Parathyroid adenoma (tissue), 2 donors: ENCODE data around the gene SLIRP.

Experiments used
- H2AFZ ChIP-seq: fragments of 300-600 bp; sonication (generic); one replicate; pipeline ENCODE4 v1.7.0; 2017; ENCODE audit warnings: antibody characterized with exemption, mild to moderate bottlenecking
- H3K27ac ChIP-seq: fragments of 300-600 bp; sonication (generic); one replicate; pipeline ENCODE4 v1.7.0; 2017
- H3K27me3 ChIP-seq: fragments of 300-600 bp; sonication (generic); one replicate; pipeline ENCODE4 v1.7.0; 2017; ENCODE audit warnings: low read length; ENCODE audit not compliant: control insufficient read depth, insufficient read depth
- H3K36me3 ChIP-seq: fragments of 300-600 bp; sonication (generic); one replicate; pipeline ENCODE4 v1.7.0; 2017; ENCODE audit warnings: low read length; ENCODE audit not compliant: control insufficient read depth, insufficient read depth
- H3K4me1 ChIP-seq: fragments of 300-600 bp; sonication (generic); one replicate; pipeline ENCODE4 v1.7.0; 2017; ENCODE audit warnings: control low read depth
- H3K4me2 ChIP-seq: fragments of 300-600 bp; sonication (generic); one replicate; pipeline ENCODE4 v1.7.0; 2017; ENCODE audit warnings: low read length
- H3K4me3 ChIP-seq: fragments of 300-600 bp; sonication (generic); one replicate; pipeline ENCODE4 v1.7.0; 2017; ENCODE audit warnings: low read depth, low read length
- H3K79me2 ChIP-seq: fragments of 300-600 bp; sonication (generic); one replicate; pipeline ENCODE4 v1.7.0; 2017; ENCODE audit warnings: control low read depth
- H3K9ac ChIP-seq: fragments of 300-600 bp; sonication (generic); one replicate; pipeline ENCODE4 v1.7.0; 2017; ENCODE audit warnings: mild to moderate bottlenecking
- H3K9me3 ChIP-seq: fragments of 300-600 bp; sonication (generic); one replicate; pipeline ENCODE4 v1.7.0; 2017; ENCODE audit warnings: low read length; ENCODE audit not compliant: control insufficient read depth
- TF ChIP-seq, protein P1 (sequence below): fragments of 300-600 bp; sonication (generic); IDR thresholded peaks from one replicate; pipeline ENCODE4 v1.7.0; 2017; ENCODE audit warnings: antibody characterized with exemption, mild to moderate bottlenecking
- donor health status: primary hyperparathyroidism.

The SLIRP gene

DNA sequence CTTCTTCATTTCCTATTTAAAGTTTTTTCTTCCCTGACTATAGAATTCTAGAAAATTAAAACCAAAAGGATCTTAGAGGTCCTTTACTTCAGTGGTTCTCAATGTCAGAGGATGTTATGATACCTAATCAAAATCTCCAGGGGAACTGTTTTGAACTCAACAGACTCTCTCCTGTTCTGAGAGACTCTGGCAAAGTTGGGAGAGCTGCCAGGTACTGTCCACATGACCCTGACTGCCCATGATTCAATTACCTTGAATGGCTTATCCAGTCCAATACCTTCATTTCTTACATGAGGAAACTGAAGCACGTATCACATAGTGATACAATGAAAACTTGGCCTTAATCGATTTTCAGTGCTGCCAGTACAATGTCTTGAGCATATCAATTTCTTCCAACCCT lies 16.6 kb upstream of the SLIRP start:
- Histone ChIP-seq H3K4me3 (no peak overlapping the region), H3K27me3 (no peaks in the 10 kb centered on the region), H3K9ac (no peak overlapping the region), H2AFZ (no peak overlapping the region), H3K4me2 (no peak overlapping the region), H3K79me2 (peaks cover 8% of the 10 kb centered on the region), H3K9me3 (no peaks in the 10 kb centered on the region), H3K4me1 (no peaks in the 10 kb centered on the region), H3K36me3 (no peaks in the 10 kb centered on the region), H3K27ac (no peak overlapping the region)
- TF ChIP-seq, protein P1, sequence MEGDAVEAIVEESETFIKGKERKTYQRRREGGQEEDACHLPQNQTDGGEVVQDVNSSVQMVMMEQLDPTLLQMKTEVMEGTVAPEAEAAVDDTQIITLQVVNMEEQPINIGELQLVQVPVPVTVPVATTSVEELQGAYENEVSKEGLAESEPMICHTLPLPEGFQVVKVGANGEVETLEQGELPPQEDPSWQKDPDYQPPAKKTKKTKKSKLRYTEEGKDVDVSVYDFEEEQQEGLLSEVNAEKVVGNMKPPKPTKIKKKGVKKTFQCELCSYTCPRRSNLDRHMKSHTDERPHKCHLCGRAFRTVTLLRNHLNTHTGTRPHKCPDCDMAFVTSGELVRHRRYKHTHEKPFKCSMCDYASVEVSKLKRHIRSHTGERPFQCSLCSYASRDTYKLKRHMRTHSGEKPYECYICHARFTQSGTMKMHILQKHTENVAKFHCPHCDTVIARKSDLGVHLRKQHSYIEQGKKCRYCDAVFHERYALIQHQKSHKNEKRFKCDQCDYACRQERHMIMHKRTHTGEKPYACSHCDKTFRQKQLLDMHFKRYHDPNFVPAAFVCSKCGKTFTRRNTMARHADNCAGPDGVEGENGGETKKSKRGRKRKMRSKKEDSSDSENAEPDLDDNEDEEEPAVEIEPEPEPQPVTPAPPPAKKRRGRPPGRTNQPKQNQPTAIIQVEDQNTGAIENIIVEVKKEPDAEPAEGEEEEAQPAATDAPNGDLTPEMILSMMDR = no peak

DNA sequence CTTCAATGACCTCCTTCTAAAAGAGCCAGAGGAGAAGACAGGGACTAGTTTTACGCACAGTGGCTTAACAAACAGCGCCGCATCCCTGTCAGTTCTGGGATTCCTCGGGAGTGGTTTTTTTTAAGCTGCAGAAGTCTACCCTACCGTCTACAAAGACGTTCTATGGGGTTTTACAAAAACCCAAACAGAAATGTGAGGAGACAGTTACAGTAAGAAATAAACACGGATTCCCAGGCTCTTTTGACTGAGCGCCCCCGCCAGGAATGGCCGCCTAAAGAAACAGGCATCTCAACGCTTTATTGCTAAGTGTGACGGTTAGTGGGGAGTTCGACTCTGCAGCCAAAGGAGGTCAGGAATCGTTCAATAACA lies 564 bp upstream of the SLIRP start:
- peaks cover 12% of the 10 kb centered on the region for H3K4me1 ChIP-seq
- peak overlapping the region; percentile 86 for H3K4me2 ChIP-seq
- H3K9me3 ChIP-seq = no peaks in the 10 kb centered on the region
- H3K36me3 ChIP-seq = no peaks in the 10 kb centered on the region
- peak overlapping the region; percentile 58 for H3K27ac ChIP-seq
- no peaks in the 10 kb centered on the region for H3K27me3 ChIP-seq
- peak overlapping the region; percentile 87 for H2AFZ ChIP-seq
- H3K4me3 ChIP-seq = peak overlapping the region; percentile 97
- TF ChIP-seq, protein P1 = peak; percentile 37
- peaks cover 55% of the 10 kb centered on the region for H3K79me2 ChIP-seq
- H3K9ac ChIP-seq = no peak overlapping the region

GRCh38 chr14:77708749-77709148 lies 846 bp downstream of the SLIRP start:
- H3K36me3 ChIP-seq = no peaks in the 10 kb centered on the region

DNA sequence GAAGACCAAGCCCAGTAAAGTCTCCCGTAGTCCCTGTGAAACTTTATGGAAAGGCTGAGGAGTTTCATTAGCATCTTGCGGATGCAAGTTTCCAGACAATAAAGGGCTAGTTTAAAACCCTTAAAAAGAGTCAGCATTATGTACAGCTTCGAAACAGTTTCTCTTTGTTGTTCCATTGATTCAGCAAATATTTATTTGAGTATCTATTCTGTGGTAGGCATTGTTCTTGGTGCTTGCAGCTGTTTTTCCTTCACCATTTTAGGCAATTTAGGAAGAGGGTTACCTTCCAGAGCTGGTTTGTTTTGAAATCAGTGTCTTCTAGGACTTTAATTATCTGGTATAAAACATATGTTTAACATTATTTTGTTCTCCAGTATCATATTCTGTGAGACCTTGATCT lies 1.5 kb downstream of the SLIRP start:
- no peaks in the 10 kb centered on the region for H3K27me3 ChIP-seq
- no peaks in the 10 kb centered on the region for H3K36me3 ChIP-seq
- peaks cover 12% of the 10 kb centered on the region for H3K4me1 ChIP-seq
- peaks cover 49% of the 10 kb centered on the region for H3K79me2 ChIP-seq
- no peaks in the 10 kb centered on the region for H3K9me3 ChIP-seq
- no peak overlapping the region for H3K9ac ChIP-seq
- no peak overlapping the region for H3K27ac ChIP-seq
- H2AFZ ChIP-seq = no peak overlapping the region
- H3K4me2 ChIP-seq = peak overlapping the region; percentile 86
- H3K4me3 ChIP-seq = peak overlapping the region; percentile 97
- TF ChIP-seq, protein P1 = no peak

More at GRCh38 chr14:77708749-77709148, 846 bp downstream of the SLIRP start:
- no peak overlapping the region for H3K9ac ChIP-seq
- peak overlapping the region; percentile 86 for H3K4me2 ChIP-seq
- TF ChIP-seq, protein P1 = no peak
- H3K27me3 ChIP-seq = no peaks in the 10 kb centered on the region
- peaks cover 12% of the 10 kb centered on the region for H3K4me1 ChIP-seq
- H2AFZ ChIP-seq = peak overlapping the region; percentile 87
- no peak overlapping the region for H3K27ac ChIP-seq
- H3K79me2 ChIP-seq = peaks cover 53% of the 10 kb centered on the region
- H3K9me3 ChIP-seq = no peaks in the 10 kb centered on the region
- peak overlapping the region; percentile 97 for H3K4me3 ChIP-seq

GRCh38 chr14:77710364-77710763 lies 2.5 kb downstream of the SLIRP start:
- Histone ChIP-seq H2AFZ (no peak overlapping the region), H3K9ac (no peak overlapping the region), H3K27me3 (no peaks in the 10 kb centered on the region), H3K4me1 (peaks cover 12% of the 10 kb centered on the region), H3K27ac (no peak overlapping the region), H3K4me3 (no peak overlapping the region), H3K4me2 (no peak overlapping the region), H3K36me3 (no peaks in the 10 kb centered on the region), H3K79me2 (peaks cover 43% of the 10 kb centered on the region), H3K9me3 (no peaks in the 10 kb centered on the region)
- TF ChIP-seq, protein P1 = no peak
